GM18519 (cell line): ENCODE measurements around the gene VPS13D.
A peak's percentile ranks its signal among the peaks of the same experiment; 100 is the strongest.

ENCODE experiments used
- ATAC-seq: cut with Tn5 transposase; IDR thresholded peaks from one replicate; pipeline ENCODE4 v1.9.1; 2021; ENCODE audit warnings: mild to moderate bottlenecking, moderate library complexity; ENCODE audit not compliant: unreplicated experiment, low FRiP score

Gene VPS13D, protein sequence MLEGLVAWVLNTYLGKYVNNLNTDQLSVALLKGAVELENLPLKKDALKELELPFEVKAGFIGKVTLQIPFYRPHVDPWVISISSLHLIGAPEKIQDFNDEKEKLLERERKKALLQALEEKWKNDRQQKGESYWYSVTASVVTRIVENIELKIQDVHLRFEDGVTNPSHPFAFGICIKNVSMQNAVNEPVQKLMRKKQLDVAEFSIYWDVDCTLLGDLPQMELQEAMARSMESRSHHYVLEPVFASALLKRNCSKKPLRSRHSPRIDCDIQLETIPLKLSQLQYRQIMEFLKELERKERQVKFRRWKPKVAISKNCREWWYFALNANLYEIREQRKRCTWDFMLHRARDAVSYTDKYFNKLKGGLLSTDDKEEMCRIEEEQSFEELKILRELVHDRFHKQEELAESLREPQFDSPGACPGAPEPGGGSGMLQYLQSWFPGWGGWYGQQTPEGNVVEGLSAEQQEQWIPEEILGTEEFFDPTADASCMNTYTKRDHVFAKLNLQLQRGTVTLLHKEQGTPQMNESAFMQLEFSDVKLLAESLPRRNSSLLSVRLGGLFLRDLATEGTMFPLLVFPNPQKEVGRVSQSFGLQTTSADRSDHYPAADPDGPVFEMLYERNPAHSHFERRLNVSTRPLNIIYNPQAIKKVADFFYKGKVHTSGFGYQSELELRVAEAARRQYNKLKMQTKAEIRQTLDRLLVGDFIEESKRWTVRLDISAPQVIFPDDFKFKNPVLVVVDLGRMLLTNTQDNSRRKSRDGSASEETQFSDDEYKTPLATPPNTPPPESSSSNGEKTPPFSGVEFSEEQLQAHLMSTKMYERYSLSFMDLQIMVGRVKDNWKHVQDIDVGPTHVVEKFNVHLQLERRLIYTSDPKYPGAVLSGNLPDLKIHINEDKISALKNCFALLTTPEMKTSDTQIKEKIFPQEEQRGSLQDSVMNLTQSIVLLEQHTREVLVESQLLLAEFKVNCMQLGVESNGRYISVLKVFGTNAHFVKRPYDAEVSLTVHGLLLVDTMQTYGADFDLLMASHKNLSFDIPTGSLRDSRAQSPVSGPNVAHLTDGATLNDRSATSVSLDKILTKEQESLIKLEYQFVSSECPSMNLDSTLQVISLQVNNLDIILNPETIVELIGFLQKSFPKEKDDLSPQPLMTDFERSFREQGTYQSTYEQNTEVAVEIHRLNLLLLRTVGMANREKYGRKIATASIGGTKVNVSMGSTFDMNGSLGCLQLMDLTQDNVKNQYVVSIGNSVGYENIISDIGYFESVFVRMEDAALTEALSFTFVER (N-terminal part only)

DNA sequence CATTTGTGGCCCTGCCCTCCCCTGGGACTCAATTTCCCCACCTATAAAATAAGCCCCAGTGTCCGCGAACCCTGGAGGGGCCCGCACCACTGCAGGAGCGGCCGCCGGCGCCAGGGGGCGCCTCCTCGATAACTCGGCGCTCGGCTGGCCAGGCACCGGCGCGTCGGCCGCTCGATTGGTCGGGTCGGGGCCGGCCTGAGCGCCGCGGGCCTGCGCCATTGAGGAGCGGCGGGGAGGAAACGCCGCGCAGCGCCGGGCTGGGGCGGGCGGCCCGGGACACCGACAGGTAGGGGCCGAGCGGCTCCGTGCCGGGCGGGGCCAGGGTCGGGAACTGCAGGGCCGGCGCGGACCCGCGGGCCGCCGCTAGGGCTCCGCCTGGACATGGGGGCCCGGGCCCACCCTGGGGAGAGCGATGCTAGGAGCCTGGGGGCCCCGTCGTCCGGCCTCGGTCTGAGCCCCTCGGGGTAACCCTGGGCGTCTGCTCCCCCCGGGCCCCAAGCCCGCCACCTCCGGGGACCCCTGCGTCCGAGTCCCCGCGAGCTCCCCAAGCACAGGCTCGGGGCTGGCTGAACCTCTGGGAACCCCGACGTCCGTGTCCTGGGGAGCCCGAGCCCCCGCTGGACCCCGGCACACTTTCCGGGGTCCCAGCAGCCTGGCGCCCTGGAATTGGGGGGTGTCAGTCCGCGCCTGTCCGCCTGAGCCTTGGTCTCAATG lies at the start of gene VPS13D:
TSS of gene VPS13D (plus strand) at position 196 of the 714 bp plus-strand sequence. CDS start 4,237 bp downstream, outside the sequence.
- ATAC-seq = peak; percentile 65

DNA sequence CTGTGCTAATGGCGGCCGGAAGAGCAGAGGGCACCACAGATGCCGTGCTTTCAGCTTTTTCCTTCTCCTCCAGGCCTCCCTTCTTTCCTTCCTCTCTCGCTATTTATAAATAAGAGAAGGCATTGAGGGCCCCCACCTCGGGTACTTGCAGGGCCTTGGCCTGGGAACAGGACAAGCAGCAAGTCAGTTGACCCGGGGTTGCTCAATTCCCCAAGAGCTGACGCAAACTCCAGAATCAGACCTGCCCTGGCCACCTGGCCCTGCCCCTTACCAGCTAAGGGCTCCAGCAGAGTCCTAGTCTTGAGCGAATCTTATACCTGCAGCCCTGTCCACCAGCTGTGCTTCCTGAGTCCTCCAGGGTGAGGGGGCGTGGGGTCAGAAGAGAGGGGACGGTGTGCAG lies 49.5 kb upstream of the VPS13D start:
- ATAC-seq = no peak

DNA sequence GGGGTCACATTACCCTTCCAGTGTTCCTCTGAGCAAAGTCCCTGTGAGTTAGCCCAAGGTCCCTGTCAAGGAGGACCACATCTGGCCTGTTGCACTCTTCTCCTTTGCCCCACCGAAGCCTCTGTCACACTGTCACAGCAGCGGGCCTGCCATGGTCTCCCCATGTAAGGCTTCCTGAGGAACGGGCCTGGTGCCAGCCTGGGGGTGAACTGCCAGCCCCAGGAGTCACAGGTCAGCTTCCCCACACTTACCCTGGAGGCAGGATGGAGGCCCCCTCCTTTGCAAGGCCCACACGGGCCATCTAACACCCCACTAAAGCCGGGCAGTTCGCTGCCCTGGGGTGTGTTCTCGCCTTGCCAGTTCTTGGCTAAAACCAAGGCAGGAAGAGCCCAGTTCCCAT lies 48.9 kb upstream of the VPS13D start:
- ATAC-seq = no peak

DNA sequence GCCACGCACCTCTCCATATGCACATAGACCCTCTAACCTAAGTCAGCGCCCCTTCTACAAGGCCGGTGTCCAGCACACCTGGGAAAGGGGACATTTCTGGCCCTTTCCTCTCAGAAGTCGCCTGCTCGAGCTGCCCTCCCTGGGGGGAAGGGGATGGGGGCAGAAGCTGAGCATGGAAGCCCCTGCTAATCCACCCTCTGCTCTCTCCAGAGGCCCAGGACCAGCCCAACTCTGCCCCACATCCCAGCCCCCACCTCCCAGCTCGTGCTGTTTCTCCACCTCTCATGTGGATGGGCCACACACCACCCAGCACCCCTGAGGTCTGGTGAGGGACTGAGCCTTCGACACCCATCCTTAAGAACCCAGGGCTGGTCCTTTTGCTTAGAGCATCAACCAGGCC lies 48.3 kb upstream of the VPS13D start:
- ATAC-seq = no peak

DNA sequence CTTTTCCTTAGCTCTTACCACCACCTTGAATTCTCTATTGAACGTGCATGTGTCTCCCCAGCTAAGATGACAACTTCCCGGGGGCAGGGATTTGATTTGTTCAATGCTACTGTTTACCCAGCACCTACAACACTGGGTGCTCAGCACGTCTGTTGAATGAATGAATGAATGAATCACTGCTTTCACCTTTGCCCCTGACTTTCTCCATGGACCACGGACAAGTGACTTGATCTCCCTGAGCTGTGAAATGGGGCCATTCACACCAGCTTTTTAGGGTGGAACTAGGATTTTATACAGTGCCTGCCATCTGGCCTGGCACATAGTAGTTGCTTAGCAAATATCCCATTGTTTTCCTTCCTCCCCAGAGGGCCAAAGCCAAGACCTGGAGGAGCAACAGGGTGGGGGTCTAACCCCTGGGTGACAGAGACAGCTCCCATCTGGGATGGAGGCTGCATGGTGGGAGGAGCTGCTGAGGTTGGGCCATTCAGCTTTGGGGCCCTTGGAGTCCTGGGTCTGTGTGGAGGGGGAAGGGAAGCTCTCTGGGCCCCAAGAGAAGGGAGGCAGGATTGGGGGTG lies 47.3 kb upstream of the VPS13D start:
- no peak for ATAC-seq

DNA sequence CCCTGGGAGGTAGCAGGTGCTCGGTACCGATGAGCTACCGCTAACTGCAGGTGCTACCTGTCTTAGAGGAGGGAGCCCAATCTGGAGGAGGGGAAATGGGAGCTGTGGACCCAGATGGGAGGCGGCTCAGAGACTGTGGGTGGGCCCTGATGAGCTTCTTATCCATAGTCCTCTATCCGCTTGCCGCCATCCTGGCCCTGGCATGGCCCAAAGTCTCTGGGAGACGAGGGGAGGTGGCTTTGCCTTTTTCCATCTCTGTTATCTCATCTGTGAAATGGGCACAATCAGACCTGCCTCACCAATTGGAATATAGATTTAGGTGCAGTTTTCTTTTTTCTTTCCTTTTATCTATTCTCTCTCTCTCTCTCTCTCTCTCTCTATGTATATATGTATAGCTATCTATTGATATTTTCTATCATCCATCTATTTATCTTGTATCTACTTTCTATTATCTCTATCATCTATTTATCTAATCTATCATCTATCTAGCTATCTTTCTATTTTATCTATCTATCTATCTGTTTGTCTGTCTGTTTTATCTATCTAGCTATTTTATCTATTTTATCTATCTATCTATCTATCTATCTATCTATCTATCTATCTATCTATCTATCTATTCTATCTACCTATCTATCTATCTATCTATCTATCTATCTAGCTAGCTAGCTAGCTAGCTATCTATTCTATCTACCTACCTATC lies 46.6 kb upstream of the VPS13D start:
- no peak for ATAC-seq

DNA sequence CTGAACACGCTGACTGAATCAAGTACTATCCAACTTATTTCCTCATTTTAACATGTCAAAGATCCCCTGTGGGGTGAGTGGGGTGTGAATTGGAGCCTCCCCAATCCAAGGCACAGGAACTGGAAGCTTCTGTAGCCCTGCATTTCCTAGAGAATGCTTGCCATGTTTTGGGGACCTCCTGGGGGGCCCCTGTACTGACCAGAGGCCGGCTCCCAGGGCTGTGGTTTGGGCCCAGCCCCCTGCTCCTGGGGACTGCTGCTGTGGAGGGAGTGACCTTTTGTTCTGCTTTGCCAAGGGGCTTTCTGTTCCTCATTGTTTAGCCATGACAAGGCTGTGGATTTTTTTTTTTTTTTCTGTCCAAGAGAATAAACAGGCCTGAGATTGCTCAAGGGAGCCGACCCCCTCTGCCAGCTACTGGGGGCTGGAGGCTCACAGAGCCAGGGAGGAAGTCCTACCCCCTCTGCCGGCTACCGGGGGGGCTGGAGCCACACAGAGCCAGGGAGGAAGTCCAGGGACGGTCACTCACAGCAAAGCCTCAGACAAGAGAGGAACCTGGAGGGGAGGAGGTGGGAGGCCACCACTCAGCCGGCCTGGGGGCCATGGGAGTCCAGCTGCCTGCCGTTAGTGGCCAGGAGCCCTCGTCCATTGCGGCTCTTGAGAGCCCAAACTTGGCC lies 45.7 kb upstream of the VPS13D start:
- ATAC-seq = no peak

DNA sequence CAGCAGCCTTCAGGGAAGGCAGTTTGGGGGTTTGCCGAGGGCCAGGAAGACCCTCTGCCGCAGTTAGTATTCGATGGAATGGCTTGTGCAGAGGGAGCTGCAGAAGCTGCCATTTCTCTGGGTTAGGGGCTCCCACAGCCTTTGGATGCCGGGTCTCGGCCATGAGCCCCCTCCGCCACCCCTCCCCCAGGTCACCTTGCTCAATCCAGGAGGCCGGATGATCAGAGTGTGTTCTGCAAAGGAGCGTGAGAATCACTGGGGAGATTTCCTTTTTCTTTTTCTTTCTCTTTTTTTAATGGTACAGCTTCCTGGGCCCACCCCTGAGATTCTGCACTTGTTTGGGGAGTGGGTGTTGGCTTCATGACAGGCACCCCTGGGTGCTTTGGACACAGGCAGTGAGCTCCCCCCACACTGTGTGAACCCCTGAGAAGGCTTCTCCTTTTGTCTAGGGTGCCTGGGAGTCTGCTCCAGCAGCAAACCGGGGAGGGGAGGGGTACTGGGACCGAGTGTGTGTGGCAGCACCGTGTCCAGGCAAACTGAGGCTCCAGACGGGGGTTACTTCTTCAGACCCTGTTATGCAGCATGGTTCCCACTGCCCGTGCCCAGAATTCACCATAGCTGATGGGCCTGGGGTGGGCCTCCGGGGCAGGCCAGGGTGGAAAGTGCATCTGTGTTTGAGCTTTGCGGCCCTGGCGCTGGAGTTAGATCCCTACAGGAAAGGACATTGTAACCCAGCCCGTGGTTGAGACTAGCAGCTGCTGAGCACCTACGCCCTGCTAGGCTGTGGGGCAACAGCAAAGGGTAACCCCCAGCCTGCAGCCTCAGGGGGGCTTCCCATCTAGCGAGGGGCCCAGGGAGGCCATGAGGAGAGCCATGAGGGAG lies 44.6 kb upstream of the VPS13D start:
- ATAC-seq = no peak

DNA sequence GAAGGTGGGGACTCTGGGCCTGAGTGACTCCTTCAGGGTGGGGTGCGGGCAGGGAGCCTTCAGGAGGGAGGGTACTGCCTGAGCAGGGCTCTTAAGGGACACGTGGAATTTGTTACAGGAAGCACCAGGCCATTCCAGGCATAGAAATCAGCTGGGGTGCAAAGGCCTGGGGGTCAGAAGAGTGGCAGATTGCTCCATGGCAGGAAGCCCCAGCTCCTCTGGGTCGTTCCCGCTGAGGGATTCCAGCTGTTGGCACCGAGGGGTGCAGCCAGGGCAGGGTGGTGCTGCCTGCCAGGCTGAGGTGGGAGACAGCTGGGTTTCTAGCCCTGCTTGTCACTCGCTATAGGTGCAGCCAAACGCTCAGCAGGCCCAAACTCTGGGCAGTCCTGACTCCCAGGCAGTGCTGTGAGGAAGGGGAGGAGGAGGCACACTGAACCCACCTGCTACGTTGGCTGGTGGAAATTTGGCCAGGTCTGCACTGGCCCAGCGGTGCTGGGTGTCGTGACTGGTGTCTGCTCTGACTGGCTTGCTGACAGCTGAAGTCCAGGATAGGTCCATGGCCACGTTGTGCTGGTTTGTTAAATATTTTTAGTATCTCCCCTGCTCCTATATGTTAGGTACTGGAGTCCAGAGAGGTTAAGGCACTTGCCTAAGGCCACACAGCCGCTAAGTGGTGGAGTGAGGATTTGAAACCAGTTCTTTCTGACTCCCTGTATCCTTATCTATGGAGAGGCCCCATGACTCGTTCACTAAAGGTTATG lies 43.7 kb upstream of the VPS13D start:
- no peak for ATAC-seq

DNA sequence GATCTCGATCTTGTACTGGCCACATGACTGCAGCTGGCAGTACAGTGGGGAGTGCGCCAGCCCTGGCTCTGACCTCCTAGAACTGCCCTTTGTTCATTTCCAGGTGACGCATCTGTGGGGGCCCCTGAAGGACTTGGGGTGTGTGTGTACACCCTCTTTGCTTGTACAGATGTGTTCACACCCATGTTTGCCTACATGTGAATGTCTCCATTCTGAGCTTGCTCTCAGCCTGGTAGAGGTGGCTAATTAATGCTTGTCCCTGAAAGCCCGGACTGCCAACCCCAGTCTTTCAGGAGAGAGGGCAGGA lies 43.2 kb upstream of the VPS13D start:
- ATAC-seq = no peak

DNA sequence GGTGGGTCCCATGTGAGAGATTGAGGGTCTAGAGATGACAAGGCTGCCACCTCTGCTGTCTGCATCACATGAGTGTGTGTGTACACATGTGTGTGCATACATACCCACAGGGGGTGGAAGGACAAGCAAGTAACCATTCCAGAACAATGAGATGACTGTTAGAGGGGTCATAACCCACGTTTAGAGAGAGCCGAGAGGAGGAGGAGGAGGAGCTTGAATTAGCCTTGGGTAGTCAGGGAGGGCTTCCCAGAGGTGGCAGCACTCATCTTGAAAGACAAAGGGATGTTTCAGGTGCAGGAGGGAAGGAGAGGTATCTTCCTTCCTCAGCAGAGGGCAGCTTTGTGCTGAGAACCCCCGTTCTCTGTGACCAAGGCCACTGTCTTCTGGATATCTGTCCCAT lies 41.7 kb upstream of the VPS13D start:
- ATAC-seq = no peak

DNA sequence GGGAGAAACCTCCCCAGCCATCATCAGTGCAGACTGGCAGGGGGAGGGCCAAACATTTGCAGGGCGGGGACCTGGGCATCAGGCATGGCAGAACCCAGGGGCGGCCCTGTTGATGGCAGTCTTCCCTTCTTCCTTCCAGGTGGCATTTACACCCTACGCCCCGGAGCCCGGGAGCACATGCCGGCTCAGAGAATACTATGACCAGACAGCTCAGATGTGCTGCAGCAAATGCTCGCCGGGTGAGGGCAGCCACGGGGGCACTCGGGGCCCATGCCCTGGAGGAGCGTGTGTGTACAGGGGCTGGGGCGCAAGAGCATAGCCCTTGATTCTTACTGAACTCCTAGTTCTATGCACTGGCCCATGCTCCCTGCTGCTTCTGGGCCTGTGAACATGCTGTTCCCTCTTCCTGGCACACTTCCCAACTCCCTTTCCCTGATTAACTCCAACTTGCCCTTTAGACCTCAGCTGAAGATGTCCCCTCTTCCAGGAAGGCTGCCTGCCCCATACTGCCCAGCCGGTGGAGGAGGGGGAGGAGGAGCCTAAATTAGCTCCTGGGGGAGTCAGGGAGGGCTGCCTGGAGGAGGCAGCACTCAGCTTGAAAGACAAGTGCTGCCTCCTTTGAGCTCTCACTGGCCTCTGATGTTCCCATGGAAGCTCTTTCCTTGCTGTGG lies 41.0 kb upstream of the VPS13D start:
- ATAC-seq = no peak

DNA sequence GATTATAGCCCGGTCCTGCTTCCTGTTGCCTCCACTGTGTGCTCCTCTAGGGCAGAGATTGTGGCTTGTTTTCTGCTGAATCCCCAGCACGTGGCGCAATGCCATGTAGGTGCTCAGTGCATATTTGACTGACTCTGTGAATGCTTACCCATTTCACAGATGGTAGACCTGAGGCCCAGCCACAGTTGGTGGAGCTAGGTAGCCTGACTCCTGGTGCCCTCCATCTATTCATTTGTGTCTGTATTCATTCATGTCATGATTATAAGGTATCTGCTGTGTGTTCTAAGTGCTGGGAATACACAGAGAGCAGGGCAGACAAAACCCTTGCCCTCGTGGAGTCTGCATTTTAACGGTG lies 40.5 kb upstream of the VPS13D start:
- ATAC-seq = no peak

DNA sequence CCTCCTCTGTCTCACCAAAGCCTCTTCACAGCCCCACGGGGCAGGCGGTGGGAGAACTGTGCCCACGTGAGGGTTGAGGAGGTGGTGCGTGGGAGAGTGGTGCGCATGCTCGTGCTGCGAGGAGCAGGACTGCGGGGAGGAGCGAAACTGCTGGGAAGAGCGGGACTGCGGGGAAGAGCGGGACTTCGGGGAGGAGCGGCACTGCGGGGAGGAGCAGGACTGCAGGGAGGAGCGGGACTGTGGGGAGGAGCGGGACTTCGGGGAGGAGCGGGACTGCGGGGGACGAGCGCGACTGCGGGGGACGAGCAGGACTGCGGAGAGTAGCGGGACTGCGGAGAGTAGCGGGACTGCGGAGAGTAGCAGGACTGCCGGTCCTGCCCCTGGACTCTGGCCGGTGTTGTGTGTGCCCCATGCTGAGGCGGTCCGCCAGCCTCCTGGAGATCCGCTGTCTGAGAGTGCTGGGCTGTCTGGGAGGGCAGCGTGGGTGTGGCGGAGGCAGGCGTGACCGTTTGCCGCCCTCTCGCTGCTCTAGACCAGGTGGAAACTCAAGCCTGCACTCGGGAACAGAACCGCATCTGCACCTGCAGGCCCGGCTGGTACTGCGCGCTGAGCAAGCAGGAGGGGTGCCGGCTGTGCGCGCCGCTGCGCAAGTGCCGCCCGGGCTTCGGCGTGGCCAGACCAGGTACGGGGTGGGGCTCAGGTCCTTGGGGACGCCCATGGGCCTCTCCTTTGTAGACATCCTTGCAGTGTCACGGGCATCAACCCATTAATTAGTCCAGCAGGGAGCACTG lies 38.4 kb upstream of the VPS13D start:
- ATAC-seq = no peak

DNA sequence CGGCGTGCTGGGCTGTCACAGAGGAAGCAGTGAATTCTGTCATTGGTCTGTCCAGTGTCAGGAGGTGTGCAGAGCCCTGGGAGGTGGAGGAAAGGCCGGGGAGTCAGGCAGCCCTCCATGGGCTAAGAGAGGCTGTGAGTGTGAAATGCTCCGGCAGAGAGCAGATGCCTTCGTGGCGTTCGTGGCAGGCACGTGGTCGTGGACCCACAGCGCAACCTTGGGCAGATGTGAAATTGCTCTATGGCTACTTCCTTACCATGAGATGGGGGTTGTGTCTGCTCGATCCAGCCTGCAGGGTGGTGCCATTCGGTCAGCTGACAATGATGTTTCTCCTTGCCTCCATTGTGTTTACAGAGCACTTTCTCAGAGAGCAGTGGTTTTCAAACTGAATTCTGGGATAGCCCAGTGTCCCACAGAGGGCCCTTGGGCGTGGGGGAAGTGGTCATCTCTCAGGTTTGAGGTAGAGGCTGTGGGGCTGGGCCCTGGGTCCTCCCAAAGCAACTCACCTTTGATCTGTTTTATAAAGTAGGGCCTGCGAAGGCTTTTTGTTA lies 35.1 kb upstream of the VPS13D start:
- ATAC-seq = no peak

DNA sequence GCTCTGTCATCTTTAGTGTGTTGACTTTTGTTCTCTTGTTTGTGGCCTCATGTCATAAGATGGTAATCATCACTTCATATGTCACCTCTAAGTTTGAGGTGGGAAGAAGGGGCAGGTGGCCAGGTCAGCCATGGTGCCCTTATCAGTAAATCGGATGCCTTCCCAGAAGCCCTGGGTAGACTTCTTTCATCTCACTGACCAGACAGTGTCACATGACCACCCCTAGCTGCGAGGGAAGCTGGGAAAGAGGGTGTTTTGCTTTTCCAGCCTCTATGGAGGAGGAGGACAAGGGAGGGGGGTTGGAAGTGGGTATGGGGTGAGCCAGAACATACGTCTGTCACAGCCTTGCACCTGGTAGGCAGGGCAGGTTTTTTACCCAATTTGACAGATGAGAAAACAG lies 34.4 kb upstream of the VPS13D start:
- ATAC-seq = no peak
